Body of pancreas (tissue), 4 donors: Measurements from ENCODE around the gene ATP5F1A.

Experiments used
- POLR2A ChIP-seq, 3 donors: fragments of 450-650 bp; IDR thresholded peaks; one replicate each; pipeline ENCODE4 v1.6.1; 2016; ENCODE audit warnings: antibody characterized with exemption in 3 of 3, mild to moderate bottlenecking in 2 of 3
- TF ChIP-seq, protein P1 (sequence below), 7 experiments: fragments of 450-650 bp in 4 of 7; fragments of 200-600 bp in 3 of 7; sonication (generic) in 3 of 7; IDR thresholded peaks; one replicate each; pipeline ENCODE4 v1.5.1; 2016 to 2019; ENCODE audit warnings: antibody characterized with exemption in 7 of 7

DNA sequence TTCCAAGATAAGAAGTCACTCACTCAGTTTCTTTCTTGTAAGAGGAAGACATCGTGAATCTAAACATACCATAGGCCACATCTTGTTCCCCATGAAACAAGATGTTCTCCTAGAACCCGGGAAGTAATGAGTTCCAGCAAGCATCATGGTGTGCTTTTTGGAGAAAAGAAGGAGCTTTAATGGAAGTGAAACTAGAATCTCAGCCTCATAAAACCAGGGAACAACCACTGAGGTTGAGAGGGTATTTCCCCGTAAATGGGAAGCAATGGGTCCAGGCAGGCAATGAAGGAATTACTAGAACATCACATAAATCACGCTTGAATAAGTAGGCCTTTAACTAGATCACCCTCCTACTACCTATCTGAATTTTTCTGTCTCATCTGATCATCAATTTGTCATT, 66.4 kb downstream of the ATP5F1A start:
- no peak for TF ChIP-seq POLR2A (IDR thresholded peaks at IDR 0.05)
- TF ChIP-seq, protein P1, sequence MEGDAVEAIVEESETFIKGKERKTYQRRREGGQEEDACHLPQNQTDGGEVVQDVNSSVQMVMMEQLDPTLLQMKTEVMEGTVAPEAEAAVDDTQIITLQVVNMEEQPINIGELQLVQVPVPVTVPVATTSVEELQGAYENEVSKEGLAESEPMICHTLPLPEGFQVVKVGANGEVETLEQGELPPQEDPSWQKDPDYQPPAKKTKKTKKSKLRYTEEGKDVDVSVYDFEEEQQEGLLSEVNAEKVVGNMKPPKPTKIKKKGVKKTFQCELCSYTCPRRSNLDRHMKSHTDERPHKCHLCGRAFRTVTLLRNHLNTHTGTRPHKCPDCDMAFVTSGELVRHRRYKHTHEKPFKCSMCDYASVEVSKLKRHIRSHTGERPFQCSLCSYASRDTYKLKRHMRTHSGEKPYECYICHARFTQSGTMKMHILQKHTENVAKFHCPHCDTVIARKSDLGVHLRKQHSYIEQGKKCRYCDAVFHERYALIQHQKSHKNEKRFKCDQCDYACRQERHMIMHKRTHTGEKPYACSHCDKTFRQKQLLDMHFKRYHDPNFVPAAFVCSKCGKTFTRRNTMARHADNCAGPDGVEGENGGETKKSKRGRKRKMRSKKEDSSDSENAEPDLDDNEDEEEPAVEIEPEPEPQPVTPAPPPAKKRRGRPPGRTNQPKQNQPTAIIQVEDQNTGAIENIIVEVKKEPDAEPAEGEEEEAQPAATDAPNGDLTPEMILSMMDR (IDR thresholded peaks at IDR 0.05): no peak
